Psoas muscle (tissue), 8 donors: Measurements from ENCODE around the gene AHSP. TPM values are rescaled to one million over a fixed set of nuclear protein-coding genes. Genes with fewer than 3 reads are reported as not detected.
"Not testable (repeated sequence)": the region's sequence is repeated elsewhere in the genome, so short reads cannot be mapped to it uniquely, and the experiment has no call there.

ENCODE experiments used
- ATAC-seq, 4 donors: fragments of 200-7000 bp; cut with Tn5 transposase; one replicate each; pipeline ENCODE4 v1.9.1; 2020; ENCODE audit warnings: moderate library complexity in 3 of 4, mild to moderate bottlenecking in 2 of 4
- DNase-seq, 2 donors: peaks; one replicate each; pipeline ENCODE4 v3.0.0-alpha.2; 2020
- H3K27ac ChIP-seq: fragments of 200-600 bp; one replicate; pipeline ENCODE4 v1.8.0; 2022
- H3K27me3 ChIP-seq, 3 donors: fragments of 200-600 bp in 1 of 3; one replicate each; pipeline versions ENCODE4 v1.6.1 to v1.8.0; 2013 to 2022; ENCODE audit warnings: low read length in 2 of 3, mild to moderate bottlenecking in 2 of 3, moderate library complexity in 1 of 3; ENCODE audit not compliant: insufficient read depth in 3 of 3
- H3K36me3 ChIP-seq, 2 donors: fragments of 200-600 bp in 1 of 2; one replicate each; pipeline versions ENCODE4 v1.6.1 to v1.8.0; 2013 to 2022; ENCODE audit warnings: low read depth in 1 of 2, mild to moderate bottlenecking in 1 of 2, moderate library complexity in 1 of 2; ENCODE audit not compliant: insufficient read depth in 1 of 2
- H3K4me1 ChIP-seq: fragments of 200-600 bp; one replicate; pipeline ENCODE4 v1.8.0; 2022
- H3K4me3 ChIP-seq: fragments of 200-600 bp; one replicate; pipeline ENCODE4 v1.8.0; 2022; ENCODE audit warnings: mild to moderate bottlenecking
- H3K9me3 ChIP-seq: fragments of 200-600 bp; one replicate; pipeline ENCODE4 v1.8.0; 2022
- WGBS, 3 donors: extraction: QIAGEN DNeasy Blood & Tissue Kit; methylation state at CpG; one replicate each; pipeline versions ENCODE4 v1.1.6 to v1.1.7; 2013; 5-methylcytosine and 5-hydroxymethylcytosine counted together
- intact Hi-C, 2 donors: fragments of 100-400 bp; cut with DNase I; formaldehyde crosslinking; loops; one replicate each; pipeline versions ENCODE4 v1.11.0 to v1.14.2; 2022
- polyA plus RNA-seq, 3 donors: library from polyadenylated mRNA; stranded (reverse); fragments of 200-250 nt; gene quantifications; one replicate each; pipeline ENCODE4 v1.2.3, GENCODE V29; 2013
- total RNA-seq, 4 donors: library from RNA; stranded (reverse); fragmentation: NEBNext Ultra II Directional in 2 of 4; extraction: Animal tissue kit (Norgen Biotek cat#: 25700) in 2 of 4; gene quantifications; one replicate each; pipeline versions ENCODE4 v1.2.1 to v1.2.4, GENCODE V29; 2021 to 2023
- TF ChIP-seq, protein P1 (sequence below): fragments of 200-600 bp; IDR thresholded peaks from one replicate; pipeline ENCODE4 v1.8.0; 2022; ENCODE audit warnings: antibody characterized with exemption
- donor health status: healthy with polysubstance abuse.
- donor health status: DM: no; HTN: no; CAD: no; lungs with moderate emphysema.
- donor health status: Bipolar disorder and iron deficiency.
- donor health status: healthy.
- donor health status: DM: yes; HTN: yes; CAD: no.
- donor health status: DM: no; HTN: no; CAD: no.
- donor health status: DM: no; HTN: no; CAD: no.
- donor health status: DM: yes; HTN: yes; CAD: no.

The AHSP gene
- total and polyA plus RNA-seq, 7 donors = 3.5 TPM; not detected in 6

DNA sequence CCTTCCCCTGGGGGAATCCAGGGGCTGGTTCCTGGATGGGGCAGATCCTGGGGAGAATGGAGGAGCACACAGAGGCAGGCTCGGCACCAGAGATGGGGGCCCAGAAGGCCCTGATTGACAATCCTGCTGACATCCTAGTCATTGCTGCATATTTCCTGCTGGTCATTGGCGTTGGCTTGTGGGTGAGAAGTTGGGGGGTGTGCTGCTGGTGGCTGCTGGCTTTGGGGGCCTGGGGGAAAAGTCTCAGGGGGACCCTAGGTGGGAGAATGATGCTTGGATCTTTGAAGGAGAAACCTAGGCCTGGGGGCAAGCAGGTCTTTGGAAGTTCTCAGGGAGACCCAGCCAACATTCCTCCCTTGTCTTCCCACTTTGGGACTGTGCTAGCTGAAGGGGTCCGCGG, 44.6 kb upstream of the AHSP start, which contains the start of gene SLC5A2:
SLC5A2 (plus strand) TSS at position 43 of the 400 bp plus-strand sequence; CDS start at position 57, 14 bp downstream.
- H3K36me3 ChIP-seq = no peaks in the 10 kb centered on the region
- WGBS, 3 donors = 87 to 98% (median 90%) methylated on average over 4 of the region's 4 CpGs
- intact Hi-C loops = no loop called here
- H3K9me3 ChIP-seq = no peaks in the 10 kb centered on the region
- no peak within 1 kb of the TSS for H3K27ac ChIP-seq
- no peak within 1 kb of the TSS for H3K4me3 ChIP-seq
- H3K4me1 ChIP-seq = peaks cover 10% of the 10 kb centered on the region
- ATAC-seq (no peak), DNase-seq (no peak)
- peaks cover 0 to 33% (median 15%) of the 10 kb centered on the region in 3 donors for H3K27me3 ChIP-seq
- TF ChIP-seq, protein P1, sequence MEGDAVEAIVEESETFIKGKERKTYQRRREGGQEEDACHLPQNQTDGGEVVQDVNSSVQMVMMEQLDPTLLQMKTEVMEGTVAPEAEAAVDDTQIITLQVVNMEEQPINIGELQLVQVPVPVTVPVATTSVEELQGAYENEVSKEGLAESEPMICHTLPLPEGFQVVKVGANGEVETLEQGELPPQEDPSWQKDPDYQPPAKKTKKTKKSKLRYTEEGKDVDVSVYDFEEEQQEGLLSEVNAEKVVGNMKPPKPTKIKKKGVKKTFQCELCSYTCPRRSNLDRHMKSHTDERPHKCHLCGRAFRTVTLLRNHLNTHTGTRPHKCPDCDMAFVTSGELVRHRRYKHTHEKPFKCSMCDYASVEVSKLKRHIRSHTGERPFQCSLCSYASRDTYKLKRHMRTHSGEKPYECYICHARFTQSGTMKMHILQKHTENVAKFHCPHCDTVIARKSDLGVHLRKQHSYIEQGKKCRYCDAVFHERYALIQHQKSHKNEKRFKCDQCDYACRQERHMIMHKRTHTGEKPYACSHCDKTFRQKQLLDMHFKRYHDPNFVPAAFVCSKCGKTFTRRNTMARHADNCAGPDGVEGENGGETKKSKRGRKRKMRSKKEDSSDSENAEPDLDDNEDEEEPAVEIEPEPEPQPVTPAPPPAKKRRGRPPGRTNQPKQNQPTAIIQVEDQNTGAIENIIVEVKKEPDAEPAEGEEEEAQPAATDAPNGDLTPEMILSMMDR = no peak

DNA sequence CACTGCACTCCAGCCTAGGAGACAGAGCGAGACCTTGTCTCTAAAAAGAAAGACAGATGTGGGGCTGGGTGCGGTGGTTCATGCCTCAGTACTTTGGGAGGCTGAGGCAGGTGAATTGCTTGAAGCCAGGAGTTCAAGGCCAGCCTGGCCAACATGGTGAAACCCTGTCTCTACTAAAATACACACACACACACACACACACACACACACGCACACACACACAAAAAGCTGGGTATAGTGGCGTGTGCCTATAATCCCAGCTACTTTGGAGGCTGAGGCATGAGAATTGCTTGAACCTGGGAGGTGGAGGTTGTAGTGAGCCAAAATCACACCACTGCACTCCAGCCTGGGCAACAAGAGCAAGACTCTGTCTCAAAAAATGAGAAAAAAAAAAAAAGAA, 43.7 kb upstream of the AHSP start:
- ATAC-seq, DNase-seq, H3K36me3 ChIP-seq, H3K4me3 ChIP-seq, H3K9me3 ChIP-seq, intact Hi-C loops, H3K27ac ChIP-seq: not testable (repeated sequence)
- 95 to 99% (median 97%) methylated on average over 4 of the region's 4 CpGs for WGBS, 3 donors
- Histone ChIP-seq H3K4me1 (peaks cover 19% of the 10 kb centered on the region), H3K27me3 (peaks cover 0 to 43% (median 20%) of the 10 kb centered on the region in 3 donors)

DNA sequence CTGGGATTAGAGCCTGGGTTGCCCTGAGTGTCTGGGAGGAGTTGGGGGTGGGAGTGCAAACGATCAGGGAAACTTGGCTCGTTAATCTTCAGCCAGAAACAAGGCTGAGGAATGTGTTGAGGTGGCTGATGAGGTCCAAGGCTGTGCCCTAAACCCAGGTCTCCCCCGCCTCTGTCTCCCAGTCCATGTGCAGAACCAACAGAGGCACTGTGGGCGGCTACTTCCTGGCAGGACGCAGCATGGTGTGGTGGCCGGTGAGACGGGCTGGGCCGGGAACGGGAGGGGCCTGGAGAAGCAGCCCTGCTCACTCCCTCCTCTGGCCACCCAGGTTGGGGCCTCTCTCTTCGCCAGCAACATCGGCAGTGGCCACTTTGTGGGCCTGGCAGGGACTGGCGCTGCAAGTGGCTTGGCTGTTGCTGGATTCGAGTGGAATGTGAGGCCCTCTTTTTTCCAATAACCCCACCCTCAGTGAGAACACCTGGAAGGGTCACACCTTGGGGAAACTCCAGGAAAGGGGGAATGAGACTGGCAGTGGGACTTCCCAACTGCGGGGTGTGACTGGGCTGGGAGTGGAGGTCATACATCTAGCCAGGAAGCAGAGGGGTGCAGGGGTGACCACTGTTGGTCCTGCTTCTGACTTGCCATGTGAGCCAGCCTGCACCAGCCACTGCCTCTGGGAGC, 43.1 kb upstream of the AHSP start:
- DNase-seq (no peak), ATAC-seq (no peak)
- 47 to 50% (median 48%) methylated on average over 11 to 14 of the region's 14 CpGs for WGBS, 3 donors
- peaks cover 0 to 43% (median 21%) of the 10 kb centered on the region in 3 donors for H3K27me3 ChIP-seq
- intact Hi-C loops = no loop called here
- H3K36me3 ChIP-seq = no peaks in the 10 kb centered on the region
- no peaks in the 10 kb centered on the region for H3K9me3 ChIP-seq
- peaks cover 20% of the 10 kb centered on the region for H3K4me1 ChIP-seq
- H3K27ac ChIP-seq = no peak overlapping the region
- H3K4me3 ChIP-seq = no peak overlapping the region
- TF ChIP-seq, protein P1 = no peak

DNA sequence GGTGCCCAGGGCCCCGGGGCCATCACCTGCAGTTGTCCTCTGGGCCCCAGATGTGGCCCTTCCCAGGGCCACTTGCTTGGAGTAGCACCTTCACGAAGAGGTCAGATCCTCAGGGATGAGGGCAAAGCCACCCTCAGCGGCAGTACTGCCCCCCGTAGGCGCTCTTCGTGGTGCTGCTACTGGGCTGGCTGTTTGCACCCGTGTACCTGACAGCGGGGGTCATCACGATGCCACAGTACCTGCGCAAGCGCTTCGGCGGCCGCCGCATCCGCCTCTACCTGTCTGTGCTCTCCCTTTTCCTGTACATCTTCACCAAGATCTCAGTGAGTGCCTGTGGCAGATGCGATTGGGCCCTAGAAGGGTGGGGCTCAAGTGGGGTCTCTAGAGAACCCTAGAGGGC, 42.1 kb upstream of the AHSP start:
- DNase-seq (no peak), ATAC-seq (no peak)
- Histone ChIP-seq H3K27me3 (peaks cover 0 to 43% (median 21%) of the 10 kb centered on the region in 3 donors), H3K4me1 (peaks cover 20% of the 10 kb centered on the region), H3K9me3 (no peaks in the 10 kb centered on the region), H3K4me3 (no peak overlapping the region), H3K27ac (no peak overlapping the region), H3K36me3 (peaks cover 0 to 7% of the 10 kb centered on the region in 2 donors)
- 88 to 92% (median 88%) methylated on average over 17 of the region's 17 CpGs for WGBS, 3 donors
- intact Hi-C loops = no loop called here
- TF ChIP-seq, protein P1 = no peak

DNA sequence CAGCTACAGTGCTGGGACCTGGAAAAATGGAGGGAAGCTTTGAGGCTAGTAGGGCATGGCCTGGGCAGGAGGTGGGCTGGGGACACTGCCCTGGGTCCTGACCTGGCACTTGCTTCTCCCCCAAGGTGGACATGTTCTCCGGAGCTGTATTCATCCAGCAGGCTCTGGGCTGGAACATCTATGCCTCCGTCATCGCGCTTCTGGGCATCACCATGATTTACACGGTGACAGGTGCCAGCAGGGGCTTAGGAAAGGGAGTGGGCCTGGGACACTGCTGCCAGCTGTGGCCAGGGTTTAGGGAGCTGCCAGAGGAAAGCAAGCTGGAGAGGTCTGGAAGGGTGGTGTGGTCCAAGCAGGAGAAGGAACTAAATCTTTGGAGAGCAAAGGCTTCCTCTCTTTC, 41.7 kb upstream of the AHSP start:
- no peak overlapping the region for H3K27ac ChIP-seq
- TF ChIP-seq, protein P1 = no peak
- H3K9me3 ChIP-seq = no peaks in the 10 kb centered on the region
- peak in 1 of 2 donors; percentile 14 for DNase-seq
- WGBS, 3 donors = 31 to 43% (median 33%) methylated on average over 5 of the region's 5 CpGs
- intact Hi-C loops = no loop called here
- peaks cover 20% of the 10 kb centered on the region for H3K4me1 ChIP-seq
- H3K4me3 ChIP-seq = no peak overlapping the region
- H3K36me3 ChIP-seq = peaks cover 0 to 7% of the 10 kb centered on the region in 2 donors
- H3K27me3 ChIP-seq = peaks cover 0 to 43% (median 21%) of the 10 kb centered on the region in 3 donors
- ATAC-seq = no peak
